Measurements from ENCODE around the gene COL23A1.

Gene COL23A1

DNA sequence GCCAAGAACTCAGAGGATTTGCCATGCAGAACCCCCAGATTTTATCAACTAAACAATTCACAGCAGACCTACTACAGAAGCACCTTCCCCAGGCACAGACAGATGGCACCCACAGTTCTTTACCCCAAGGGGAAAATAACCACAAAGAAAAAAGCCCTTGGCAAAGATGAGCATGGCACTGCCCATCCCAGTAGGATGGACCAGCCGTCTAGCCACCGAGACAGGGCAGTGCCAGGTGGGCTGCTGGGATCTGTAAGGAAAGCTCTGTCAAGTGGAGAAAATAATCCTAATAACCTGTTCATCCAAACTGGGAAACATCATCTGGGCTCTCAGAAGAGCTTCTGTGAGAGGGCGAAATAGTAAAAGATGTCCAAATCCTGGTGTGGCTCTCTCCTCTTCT, 130.0 kb downstream of the COL23A1 start:
- DNase-seq (ENCODE audit: low read depth), result no peak

DNA sequence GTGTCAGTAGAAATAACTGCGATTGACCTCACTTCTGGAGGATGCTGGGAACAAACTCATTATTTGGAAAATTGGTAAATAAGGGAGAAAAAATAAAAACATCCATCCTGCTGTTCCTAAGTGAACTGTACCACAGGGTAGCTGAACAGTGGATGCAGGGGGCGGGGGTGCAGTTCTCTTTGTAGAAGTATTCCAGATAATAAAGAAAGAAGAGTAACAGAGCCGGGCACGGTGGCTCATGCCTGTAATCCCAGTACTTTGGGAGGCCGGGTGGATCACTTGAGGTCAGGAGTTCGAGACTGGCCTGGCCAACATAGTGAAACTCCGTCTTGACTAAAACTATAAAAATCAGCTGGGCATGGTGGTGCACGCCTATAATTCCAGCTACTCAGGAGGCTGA, 132.1 kb downstream of the COL23A1 start:
- DNase-seq (ENCODE audit: low read depth), result no peak

DNA sequence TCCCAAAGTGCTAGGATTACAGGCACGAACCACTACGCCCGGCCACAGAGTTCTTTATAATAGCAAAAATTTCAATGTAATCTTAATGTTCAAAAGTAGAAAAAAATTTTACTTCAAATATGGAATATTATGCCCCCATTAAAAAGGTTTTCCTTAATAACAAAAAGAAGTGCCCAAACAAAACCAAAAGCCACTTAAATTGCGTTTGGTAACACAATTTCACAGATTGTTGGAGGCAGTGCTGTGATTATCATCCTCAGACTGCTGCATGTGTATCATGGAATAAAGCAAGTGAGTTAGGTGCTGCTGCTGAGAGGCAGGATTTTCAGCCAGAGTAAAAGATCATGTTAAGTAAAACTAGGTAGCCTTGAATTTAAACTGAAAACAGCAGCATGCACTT, 132.7 kb downstream of the COL23A1 start:
- no peak for DNase-seq (ENCODE audit: low read depth)

DNA sequence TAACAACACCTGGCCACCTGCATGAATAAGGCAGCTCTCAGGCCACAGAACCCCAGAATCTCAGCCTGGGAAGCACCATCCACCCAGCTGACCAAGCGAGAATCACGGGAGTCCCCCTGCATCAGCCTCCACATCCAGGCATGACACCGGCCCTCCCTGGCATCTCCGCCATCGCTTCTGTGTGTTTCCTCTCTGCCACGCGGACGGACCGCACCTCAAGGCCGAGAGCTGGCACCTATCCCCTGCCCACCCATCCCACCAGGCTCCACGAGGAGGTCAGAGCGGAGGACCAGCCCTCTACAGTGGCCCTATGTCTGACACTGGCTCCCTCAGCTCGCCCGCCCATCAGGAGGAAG, 134.7 kb downstream of the COL23A1 start:
- no peak for DNase-seq (ENCODE audit: low read depth)

DNA sequence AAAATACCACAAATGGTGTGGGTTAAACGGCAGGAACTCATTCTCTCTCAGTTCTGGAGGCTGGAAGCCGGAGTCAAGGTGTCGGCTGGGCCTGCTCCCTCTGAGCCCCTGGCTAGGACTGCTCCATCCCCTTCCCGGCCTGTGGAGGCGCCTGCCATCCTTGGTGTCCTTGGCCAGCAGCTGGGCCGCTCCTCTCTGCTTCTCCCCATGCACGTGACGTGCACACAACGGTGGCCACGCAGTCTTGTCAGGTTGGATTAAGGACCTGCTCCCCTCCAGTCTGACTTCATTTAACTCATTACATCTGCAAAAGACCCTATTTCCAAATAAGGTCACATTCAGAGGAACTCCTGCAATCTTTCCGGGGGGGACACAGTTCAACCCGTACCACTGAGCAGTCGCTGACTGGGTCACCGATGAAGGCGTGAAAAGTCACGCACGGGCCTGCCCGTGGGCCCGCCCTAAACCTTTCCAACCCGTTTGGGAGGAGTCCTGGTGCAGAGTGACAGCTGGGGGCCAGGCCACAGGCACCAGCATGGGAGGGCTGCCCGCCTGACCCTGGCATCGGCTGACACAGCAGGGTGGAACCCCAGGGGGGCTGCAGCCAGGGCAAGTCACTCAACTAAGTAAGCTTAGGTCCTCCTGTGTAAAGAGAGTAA, 135.2 kb downstream of the COL23A1 start:
- DNase-seq (ENCODE audit: low read depth), result no peak

DNA sequence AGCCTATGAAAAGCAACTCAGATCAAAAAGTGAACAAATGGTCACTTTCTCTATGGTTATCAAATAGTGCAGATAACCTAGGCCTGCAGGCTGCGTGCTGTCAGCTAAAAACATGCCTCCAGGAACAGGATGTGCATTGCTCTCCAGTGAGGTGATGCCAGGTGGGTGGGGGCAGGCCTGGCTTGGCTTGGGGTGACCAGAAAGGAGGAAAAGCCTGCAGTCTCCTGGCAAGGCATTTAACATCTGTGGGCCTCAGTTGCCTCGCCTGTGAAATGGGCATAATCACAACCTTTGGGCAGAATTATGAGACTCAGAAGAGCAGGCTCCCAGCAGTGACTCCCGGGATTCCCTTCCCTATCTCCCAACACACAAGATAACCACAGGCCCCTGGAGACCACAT, 135.9 kb downstream of the COL23A1 start:
- DNase-seq (ENCODE audit: low read depth), result no peak

DNA sequence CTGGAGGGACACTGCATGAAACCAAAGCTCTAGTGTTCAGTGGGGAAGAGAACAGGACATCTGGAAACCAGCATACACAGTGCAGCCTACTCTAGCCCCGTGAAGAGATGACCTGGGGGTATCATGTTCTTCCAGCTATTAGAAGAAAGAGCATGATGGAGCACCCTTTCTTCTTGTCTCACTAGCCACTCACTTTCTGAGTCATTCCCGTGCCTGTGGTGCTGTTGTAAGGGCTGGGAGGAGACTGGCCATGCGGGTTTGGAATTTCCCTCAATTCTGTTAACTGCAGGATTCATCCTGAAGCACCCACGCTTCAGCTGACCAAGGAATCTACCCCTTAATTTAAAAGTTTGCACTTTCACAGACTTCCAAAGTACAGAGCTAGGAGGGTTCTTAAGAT, 137.0 kb downstream of the COL23A1 start:
- DNase-seq (ENCODE audit: low read depth), result no peak

DNA sequence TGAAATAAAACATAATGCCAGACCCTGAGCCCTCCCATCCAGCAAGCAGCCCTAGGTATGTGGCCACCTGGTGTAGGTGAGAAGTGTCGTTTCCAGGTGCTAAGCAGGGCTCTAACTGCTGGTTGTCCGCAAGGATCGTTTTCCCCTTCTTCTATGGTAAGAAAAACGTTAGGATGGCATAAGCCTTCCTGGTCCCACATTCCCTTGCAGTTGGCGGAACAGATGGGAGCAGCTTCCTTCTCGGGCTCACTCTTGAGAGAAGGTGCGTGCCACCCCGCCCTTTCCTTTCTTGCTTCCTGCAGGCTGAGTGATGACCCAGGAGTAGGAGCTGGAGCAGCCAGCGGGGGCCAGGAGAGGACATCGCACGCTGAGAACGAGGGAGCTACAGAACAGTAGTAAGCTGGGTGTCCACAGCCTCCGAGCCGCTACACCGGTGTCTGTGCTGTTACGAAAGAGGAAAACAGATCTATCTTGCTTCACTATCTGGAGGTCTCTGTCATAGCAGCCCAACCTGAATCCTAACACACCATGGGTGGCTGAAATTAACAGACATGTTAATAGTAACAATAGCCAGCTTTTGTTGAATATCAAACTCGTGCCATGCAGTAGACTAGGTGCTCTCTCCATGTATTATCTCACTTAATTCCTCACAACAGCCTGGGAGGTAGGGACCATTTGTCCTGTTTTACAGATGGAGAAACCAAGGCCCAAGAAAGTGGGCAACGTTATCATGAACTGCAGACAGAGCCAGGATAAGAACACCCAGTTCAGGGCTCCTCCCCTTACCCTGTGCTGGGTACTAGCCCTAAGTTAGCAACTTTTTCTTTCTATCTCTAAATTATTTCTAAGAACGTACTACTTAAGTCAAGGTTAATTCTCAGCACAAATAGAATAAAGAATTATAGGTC, 139.8 kb downstream of the COL23A1 start:
- DNase-seq (ENCODE audit: low read depth), result no peak

DNA sequence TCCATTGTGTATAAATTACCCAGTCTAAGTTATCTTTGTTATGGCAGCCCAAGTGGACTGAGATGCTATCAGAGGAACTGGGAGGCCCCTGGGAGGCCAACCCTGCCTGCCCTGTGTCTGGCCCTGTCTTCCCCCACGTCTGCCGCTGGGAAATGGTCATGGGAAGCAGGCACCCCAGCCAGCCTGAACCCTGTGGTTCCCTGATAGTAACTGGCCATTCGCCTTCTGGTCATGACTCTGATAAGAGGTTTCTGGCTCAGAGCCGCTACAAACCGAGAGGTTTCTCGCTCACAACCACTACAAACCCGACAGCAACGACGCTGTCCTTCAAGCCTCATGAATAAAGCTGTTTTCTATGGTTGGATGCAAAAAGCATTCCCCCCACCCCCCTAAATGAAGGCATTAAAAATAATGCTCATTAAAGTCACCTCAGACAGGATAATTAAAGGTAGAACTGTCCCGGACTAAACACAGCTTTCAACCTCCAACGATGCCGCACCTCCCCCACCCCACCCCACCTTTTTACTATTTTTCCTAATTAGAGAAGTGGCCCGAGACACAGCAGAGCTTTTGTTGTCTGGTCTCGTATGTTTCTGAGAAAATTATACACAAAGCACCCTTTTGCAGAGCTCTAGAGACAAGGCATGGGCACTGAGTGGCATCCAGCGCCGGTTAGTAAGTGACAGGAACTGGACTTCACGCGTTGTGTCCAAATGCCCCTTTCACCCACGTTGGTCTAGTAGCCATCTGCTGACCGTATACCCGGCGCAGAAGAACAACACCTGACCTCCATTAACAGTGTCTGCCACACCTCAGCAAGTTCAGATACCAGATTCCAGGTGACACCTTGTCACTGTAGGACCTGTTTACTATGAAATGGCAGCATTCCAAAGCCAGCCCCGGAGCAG, 140.8 kb downstream of the COL23A1 start:
- DNase-seq (ENCODE audit: low read depth), result no peak

DNA sequence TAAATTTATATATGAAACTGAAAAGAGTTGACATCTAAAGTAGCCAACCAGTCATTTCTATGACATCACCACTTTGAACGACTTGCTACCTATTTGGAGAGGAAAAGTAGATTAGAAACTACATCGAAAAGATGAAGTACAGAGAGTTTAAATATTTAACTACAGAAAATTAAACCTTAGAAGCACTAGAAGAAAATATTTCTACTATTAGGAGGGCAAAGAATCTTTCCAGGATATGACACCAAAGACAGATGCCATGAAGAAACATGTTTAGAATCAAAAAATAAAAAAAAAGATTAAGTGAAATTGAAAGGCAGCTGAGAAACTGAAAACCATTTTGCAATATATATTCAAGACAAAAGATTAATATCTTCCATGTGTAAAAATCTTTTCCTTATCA, 144.7 kb downstream of the COL23A1 start:
- no peak for DNase-seq (ENCODE audit: low read depth)

DNA sequence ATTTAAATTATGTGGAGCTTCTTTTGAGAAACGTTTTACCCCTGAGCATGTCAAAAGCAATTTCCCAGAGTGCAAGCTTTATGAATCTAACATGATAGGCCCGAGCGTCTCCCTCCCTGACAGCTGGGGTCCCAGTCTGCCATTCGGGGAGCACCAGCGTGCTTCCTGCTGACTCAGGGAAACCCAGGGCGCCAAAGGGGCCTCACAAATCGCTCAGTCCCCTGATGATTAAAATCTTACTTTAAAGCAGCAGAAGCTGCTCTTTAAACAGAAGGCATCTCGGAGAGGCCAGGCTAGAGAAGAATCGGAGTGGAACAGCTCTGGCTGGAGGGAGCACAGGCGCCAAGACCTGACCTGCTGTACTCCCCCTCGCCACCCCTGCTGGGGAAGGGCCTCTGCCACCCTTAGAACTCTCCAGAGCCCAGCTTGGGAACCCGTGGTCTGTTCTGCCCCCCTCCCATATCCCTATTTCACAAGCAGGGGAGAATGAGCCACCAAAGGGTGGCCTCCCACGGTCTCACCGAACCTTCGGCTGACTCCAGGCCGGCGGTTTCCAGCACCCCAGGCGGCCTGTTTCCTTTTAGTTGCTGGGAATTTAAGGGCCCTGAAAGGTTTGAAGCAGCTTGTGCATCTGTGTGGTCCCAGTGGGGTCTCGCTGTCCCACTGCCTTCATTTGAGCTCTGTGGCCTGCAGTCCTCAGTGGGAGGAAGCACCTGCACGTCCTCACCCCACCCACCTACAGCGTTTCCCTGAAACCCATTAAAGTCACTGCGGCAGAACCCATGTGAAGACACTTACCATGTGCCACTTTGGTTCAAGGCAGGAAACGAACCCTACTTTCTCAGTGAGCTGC, 147.6 kb downstream of the COL23A1 start:
- DNase-seq (ENCODE audit: low read depth), result no peak

DNA sequence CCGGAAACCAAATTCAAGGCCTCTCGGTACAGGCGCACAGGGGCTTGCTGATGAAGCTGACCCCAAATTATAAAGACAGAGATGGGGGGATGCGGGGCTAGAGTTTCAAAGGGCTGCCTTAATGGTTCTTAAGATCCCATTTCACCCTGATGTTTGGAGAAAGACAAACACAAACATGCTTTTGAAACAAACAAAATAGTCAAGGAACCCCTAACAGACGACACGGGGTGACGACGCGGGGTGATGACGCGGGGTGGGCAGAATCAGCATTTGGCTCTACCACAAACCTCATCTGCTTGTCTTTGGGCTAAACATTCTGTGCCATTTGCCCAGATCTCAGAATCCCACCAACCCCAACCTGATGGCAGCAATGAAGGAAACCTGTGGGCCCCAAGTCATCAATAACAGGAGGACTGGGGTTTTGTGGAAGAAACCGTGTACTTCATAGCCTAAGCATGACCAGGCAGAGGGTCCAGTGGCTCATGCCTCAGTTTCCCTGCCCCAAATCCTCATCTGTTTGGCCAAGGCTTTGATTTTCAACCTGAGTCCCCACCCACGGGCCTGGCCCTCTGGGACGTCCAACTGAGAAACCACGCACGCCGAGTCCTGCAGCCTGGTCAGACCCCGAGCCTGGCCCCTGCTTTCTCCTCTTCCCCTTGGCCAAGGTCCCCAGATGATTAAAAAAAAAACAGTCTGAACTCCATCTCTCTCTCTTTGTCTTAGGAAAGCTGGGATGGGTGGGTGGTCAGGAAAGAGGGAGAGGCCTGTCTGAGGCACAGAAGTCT, 148.5 kb downstream of the COL23A1 start:
- DNase-seq (ENCODE audit: low read depth), result no peak

DNA sequence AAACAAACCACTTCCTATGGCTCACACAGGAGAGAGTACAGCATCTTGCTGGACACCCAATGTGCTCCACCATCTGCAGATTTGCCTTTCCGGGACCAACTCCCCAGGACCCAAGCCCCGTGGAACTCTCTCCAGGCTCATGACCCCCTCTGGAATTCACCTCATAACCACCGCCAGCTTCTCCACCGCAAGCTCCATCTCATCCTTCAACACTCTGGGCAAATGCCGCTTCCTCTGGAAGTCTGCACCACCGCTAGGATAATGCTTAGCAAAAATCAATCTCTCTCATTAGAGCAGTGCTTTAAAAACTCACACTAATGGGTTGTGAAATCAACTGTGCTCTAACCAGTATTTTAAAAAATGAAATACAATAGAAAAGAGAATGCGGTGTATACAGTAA, 150.0 kb downstream of the COL23A1 start:
- DNase-seq (ENCODE audit: low read depth), result no peak

DNA sequence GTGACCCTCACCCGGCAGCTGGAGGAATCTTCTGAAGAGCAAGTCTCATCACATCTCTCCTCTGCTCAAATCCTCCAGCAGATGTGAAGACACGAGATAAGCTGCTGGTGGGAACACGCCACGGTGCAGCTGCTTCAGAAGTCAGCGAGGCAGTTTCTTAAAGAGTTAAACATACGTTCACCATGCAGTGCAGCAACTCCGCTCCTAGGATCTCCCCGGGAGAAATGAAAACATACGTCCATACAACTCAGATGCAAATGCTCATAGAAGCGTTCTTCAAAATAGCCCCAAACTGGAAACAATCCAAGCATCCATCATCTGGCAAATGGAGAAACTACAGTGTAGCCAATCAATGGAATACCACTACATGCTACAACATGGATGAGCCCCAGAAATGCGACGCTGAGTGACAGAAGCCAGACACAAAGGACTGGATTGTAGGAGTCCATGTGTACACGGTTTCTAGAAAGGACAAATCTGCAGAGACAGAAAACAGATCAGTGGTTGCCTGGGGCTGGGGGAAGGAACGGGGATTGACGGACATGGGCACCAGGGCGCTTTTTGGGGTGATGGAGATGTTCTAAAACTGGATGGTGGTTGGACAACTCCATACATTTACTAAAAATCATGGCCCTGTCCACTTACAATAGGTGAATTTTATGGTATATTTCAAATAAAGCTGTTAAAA, 150.6 kb downstream of the COL23A1 start:
- DNase-seq (ENCODE audit: low read depth), result no peak

DNA sequence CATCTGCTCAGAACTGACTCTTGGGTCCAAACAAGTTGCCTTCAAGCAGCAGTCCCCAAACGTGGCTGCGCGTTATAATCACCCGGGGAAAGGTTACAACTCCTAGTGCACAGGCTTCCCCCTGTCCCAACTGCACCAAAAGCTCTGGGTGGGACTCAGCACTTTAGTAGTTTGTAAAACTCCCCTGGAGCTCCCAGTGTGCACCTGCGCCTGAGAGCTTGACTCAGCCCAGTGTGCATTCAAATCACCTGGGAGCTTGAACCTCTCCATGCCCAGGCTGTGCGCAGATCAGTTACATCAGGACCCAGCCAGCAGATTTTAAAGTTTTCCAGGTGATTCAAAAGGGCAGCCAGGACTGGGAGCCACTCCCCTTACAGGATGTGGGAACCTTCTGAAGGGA, 151.4 kb downstream of the COL23A1 start:
- no peak for DNase-seq (ENCODE audit: low read depth)

DNA sequence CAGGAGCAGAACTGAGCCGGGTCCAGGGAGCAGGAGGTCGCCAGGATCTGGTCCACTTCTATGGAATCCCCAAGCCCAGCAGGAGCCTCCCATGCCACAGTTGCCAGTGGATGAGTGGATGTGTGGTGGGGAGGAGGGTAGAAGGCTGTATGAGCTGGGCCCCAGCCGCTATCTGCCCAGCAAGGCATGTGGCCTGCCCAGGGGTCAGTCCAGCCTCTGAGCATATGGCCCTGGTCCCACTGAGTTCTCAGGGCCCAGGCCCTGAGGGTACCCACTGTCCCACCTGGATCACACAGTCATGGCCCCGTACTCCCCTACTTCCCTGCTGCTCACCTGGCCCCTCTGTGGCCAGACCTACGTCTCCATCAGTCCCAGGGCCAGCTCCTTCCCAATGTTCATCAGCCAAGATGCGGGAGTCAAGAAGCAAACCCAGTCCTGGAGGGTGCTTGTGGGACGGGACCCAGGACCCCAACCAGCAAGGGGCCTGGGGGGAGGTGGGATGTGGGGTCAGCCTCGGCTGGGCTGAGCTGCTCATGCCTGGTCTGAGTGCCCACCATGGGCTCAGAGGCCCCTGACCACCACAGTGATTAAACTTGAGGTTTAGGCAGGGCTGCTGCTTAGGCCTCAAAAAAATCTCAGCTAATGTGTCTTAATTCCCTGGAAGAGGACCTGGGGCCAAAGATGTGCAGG, 152.7 kb downstream of the COL23A1 start:
- DNase-seq (ENCODE audit: low read depth), result no peak

DNA sequence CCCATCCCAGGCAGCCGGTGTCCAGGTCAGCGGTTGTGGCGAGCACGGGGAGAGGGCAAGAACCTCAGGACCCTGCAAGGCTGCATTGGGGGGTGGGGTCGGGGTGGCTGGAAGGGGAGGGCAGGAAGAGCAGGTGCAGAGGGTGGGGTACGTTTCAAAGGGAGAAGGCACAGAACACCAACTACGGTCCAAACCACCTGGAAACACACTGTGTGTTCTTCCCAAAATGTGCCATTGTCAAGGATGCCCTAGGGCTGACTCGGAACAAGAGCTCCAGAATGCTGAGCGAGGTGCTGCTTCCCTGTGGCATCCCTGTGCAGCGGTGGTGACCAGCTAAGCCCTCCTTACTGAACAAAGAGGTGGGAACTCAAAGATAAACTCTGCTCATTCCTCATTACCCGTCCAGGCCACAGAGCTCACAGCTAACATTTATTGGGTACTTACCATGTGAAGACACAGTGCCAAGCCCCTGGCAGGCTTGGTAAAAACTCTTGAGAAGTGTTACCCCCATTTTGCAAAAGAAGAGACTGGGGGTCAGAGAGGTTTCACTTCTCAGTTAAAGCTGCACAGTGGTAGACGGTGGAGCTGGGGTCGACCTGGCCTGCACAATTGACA, 153.8 kb downstream of the COL23A1 start:
- DNase-seq (ENCODE audit: low read depth), result no peak

DNA sequence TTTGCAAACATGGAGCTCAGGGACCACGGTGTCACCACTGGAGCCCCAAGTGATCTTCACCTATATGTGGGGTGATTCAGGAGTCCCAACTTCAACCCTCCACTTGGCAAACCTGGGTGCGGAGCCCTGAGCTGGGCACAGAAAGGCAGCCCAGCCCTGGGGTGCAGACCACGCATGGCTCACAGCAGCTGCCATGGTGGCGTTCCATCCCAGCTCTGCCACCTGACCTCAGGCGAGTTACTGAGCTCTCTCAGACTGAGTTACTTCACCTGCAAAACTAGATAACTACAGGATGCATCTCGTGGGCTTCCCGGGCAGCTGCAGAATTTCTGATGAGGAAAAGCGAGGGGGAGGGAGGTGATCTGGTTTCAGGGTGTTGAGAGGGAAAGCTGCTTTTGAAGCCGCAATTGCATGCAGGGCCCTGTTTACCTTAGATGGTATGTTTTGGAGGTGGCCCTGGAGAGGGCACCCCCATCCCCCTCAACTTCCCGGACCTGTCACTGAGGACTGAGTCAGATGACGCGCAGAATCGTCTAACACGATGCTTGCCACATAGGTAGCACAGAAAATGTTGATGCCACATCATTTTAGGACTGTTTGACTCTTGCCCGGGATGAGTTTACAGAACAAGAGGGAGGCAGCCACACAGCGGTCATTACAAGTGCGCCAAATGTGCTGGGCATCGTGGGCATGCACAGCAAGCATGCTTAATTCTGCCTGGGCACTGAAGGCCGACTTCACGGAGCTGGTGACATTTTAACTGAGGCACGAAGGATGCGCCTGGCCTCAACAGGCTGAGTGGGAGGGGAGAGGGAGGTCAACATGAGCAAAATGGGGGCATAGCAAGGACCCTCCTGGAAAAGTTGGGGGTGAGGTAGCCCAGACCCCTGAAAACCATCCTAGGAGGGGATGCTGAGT, 154.6 kb downstream of the COL23A1 start:
- DNase-seq (ENCODE audit: low read depth), result no peak

Measured in EH (cell line).